ENCODE measurements around the gene ZEB2.

DNA sequence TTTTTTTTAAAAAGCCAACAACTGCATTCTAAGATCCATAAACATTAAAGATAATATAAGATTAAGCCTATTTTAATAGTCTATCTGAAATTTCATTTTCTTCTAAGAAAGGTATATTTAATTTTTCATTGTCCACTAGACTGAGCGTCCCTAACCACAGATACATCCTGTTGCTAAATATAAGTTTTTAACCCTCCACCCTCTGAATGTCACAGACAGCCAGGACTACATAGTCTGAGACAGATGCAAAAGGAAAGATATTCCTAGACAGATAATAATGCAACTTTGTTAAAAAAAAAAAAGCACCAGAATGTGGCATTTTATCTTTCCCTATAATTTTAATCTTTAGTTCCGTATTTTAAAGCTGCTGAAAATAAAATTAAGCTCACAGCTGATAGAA, 114.6 kb downstream of the ZEB2 start:
- no peak for TF ChIP-seq CTCF (IDR thresholded peaks at IDR 0.05)
- no peak for TF ChIP-seq POLR2A (IDR thresholded peaks at IDR 0.05)
